Effector memory CD4-positive, alpha-beta T cell (primary cell): Measurements from ENCODE around the gene RTN4RL2.

ENCODE experiments used
- DNase-seq, 3 donors: peaks; one replicate each; pipeline ENCODE4 v3.0.0-alpha.2; 2020
- H3K27ac ChIP-seq: 2 replicates; pipeline ENCODE4 v1.7.0; 2013; ENCODE audit warnings: mild to moderate bottlenecking, low read length, moderate library complexity; ENCODE audit not compliant: insufficient read depth, poor library complexity, severe bottlenecking
- H3K27me3 ChIP-seq: replicated peaks from 2 replicates; pipeline ENCODE4 v1.7.0; 2013; ENCODE audit warnings: mild to moderate bottlenecking, low read length; ENCODE audit not compliant: insufficient read depth, control insufficient read depth, poor library complexity, severe bottlenecking
- H3K36me3 ChIP-seq: 2 replicates; pipeline ENCODE4 v1.7.0; 2013; ENCODE audit warnings: mild to moderate bottlenecking, low read length, moderate library complexity; ENCODE audit not compliant: control insufficient read depth, insufficient read depth
- H3K4me1 ChIP-seq: 2 replicates; pipeline ENCODE4 v1.7.0; 2013; ENCODE audit warnings: low read length, mild to moderate bottlenecking; ENCODE audit not compliant: control insufficient read depth, insufficient read depth, poor library complexity, severe bottlenecking
- H3K4me3 ChIP-seq: 2 replicates; pipeline ENCODE4 v1.7.0; 2013; ENCODE audit warnings: low read length, low read depth, mild to moderate bottlenecking; ENCODE audit not compliant: insufficient read depth, poor library complexity, severe bottlenecking
- H3K9me3 ChIP-seq: 2 replicates; pipeline ENCODE4 v1.7.0; 2013; ENCODE audit warnings: mild to moderate bottlenecking, low read length, moderate library complexity; ENCODE audit not compliant: control insufficient read depth
- total RNA-seq, 3 donors: gene quantifications; one replicate each; lab custom pipeline; 2026; lab: John Stamatoyannopoulos, UW

The RTN4RL2 gene
- 0.17 to 0.58 (median 0.52) reads per million in 3 donors for total RNA-seq

GRCh38 chr11:57460022-57460757, at the start of gene RTN4RL2:
Gene RTN4RL2 (plus strand): TSS chr11:57460528. CDS start chr11:57460866, 338 bp downstream.
- H3K4me3 ChIP-seq: peak within 1 kb of the TSS; percentile 57
- H3K4me1 ChIP-seq: peaks cover 34% of the 10 kb centered on the region
- no peak for DNase-seq
- no peaks in the 10 kb centered on the region for H3K9me3 ChIP-seq
- H3K27ac ChIP-seq: no peak within 1 kb of the TSS
- H3K27me3 ChIP-seq: peaks cover 39% of the 10 kb centered on the region
- H3K36me3 ChIP-seq: no peaks in the 10 kb centered on the region

GRCh38 chr11:57413681-57414080, 46.6 kb upstream of the RTN4RL2 start:
- no peak overlapping the region for H3K27ac ChIP-seq
- H3K4me3 ChIP-seq: no peak overlapping the region
- peaks cover 30% of the 10 kb centered on the region for H3K36me3 ChIP-seq

GRCh38 chr11:57414612-57415212, 45.6 kb upstream of the RTN4RL2 start:
- no peaks in the 10 kb centered on the region for H3K27me3 ChIP-seq
- no peaks in the 10 kb centered on the region for H3K4me1 ChIP-seq
- no peak overlapping the region for H3K27ac ChIP-seq
- H3K9me3 ChIP-seq: no peaks in the 10 kb centered on the region
- peaks cover 30% of the 10 kb centered on the region for H3K36me3 ChIP-seq
- no peak overlapping the region for H3K4me3 ChIP-seq
- DNase-seq: no peak

More at GRCh38 chr11:57413681-57414080, 46.6 kb upstream of the RTN4RL2 start:
- no peak for DNase-seq
- Histone ChIP-seq H3K4me1 (no peaks in the 10 kb centered on the region), H3K9me3 (no peaks in the 10 kb centered on the region), H3K27me3 (no peaks in the 10 kb centered on the region)

GRCh38 chr11:57416436-57416835, 43.9 kb upstream of the RTN4RL2 start:
- no peak for DNase-seq
- Histone ChIP-seq H3K4me1 (no peaks in the 10 kb centered on the region), H3K27ac (no peak overlapping the region), H3K36me3 (peaks cover 30% of the 10 kb centered on the region), H3K4me3 (no peak overlapping the region), H3K9me3 (no peaks in the 10 kb centered on the region), H3K27me3 (no peaks in the 10 kb centered on the region)

- Histone ChIP-seq H3K9me3 (no peaks in the 10 kb centered on the region), H3K27me3 (no peaks in the 10 kb centered on the region), H3K4me1 (no peaks in the 10 kb centered on the region), H3K36me3 (peaks cover 30% of the 10 kb centered on the region), H3K4me3 (no peak overlapping the region), H3K27ac (no peak overlapping the region)
- DNase-seq: no peak
Observed at GRCh38 chr11:57417056-57417455, 43.3 kb upstream of the RTN4RL2 start.

GRCh38 chr11:57418131-57418530, 42.2 kb upstream of the RTN4RL2 start:
- H3K36me3 ChIP-seq: peaks cover 30% of the 10 kb centered on the region

GRCh38 chr11:57419146-57419545, 41.2 kb upstream of the RTN4RL2 start:
- H3K36me3 ChIP-seq: peaks cover 25% of the 10 kb centered on the region
- DNase-seq: no peak
- H3K27ac ChIP-seq: no peak overlapping the region
- H3K27me3 ChIP-seq: no peaks in the 10 kb centered on the region
- H3K9me3 ChIP-seq: no peaks in the 10 kb centered on the region
- H3K4me1 ChIP-seq: peaks cover 2% of the 10 kb centered on the region
- no peak overlapping the region for H3K4me3 ChIP-seq

More at GRCh38 chr11:57418131-57418530, 42.2 kb upstream of the RTN4RL2 start:
- Histone ChIP-seq H3K4me3 (no peak overlapping the region), H3K27me3 (no peaks in the 10 kb centered on the region), H3K4me1 (no peaks in the 10 kb centered on the region), H3K9me3 (no peaks in the 10 kb centered on the region), H3K27ac (no peak overlapping the region)
- no peak for DNase-seq

GRCh38 chr11:57421066-57421465, 39.3 kb upstream of the RTN4RL2 start:
- H3K27me3 ChIP-seq: no peaks in the 10 kb centered on the region
- no peaks in the 10 kb centered on the region for H3K9me3 ChIP-seq
- peaks cover 21% of the 10 kb centered on the region for H3K4me1 ChIP-seq
- no peak overlapping the region for H3K27ac ChIP-seq
- DNase-seq: no peak
- peaks cover 15% of the 10 kb centered on the region for H3K36me3 ChIP-seq
- H3K4me3 ChIP-seq: no peak overlapping the region

GRCh38 chr11:57421805-57422204, 38.5 kb upstream of the RTN4RL2 start:
- Histone ChIP-seq H3K9me3 (no peaks in the 10 kb centered on the region), H3K4me1 (peaks cover 28% of the 10 kb centered on the region), H3K27me3 (no peaks in the 10 kb centered on the region), H3K4me3 (no peak overlapping the region), H3K27ac (no peak overlapping the region), H3K36me3 (peaks cover 8% of the 10 kb centered on the region)
- no peak for DNase-seq

- no peak for DNase-seq
- H3K27ac ChIP-seq: no peak overlapping the region
- H3K27me3 ChIP-seq: no peaks in the 10 kb centered on the region
- H3K4me1 ChIP-seq: peaks cover 28% of the 10 kb centered on the region
- H3K4me3 ChIP-seq: no peak overlapping the region
- no peaks in the 10 kb centered on the region for H3K9me3 ChIP-seq
- H3K36me3 ChIP-seq: peaks cover under 1% of the 10 kb centered on the region
Observed at GRCh38 chr11:57422669-57423068, 37.7 kb upstream of the RTN4RL2 start.
